ENCODE measurements around the gene ORAI3.

The ORAI3 gene

GRCh38 chr16:30956601-30957455 is 8.0 kb downstream of the ORAI3 start (continued):
- 0 out of 2 replicates have a peak, but pooled peaks have one; percentile 49 for TF ChIP-seq PRDM10 (tag by site-specific recombination; IDR thresholded peaks at IDR 0.05)
- no peak for TF ChIP-seq ZNF629 (tag by site-specific recombination; IDR thresholded peaks at IDR 0.05)
- peak; percentile 42; the same call in 1 of the 2 replicates for TF ChIP-seq ZNF24 (tag by site-specific recombination; IDR thresholded peaks at IDR 0.05)
- peak; percentile 95 for TF ChIP-seq GLIS2 (tag by site-specific recombination; IDR thresholded peaks at IDR 0.05)
- peak; percentile 55; the same call in 1 of the 2 replicates for TF ChIP-seq ZNF610 (tag by site-specific recombination; IDR thresholded peaks at IDR 0.05; ENCODE audit: borderline replicate concordance)
- no peak for TF ChIP-seq ZNF707 (tag by site-specific recombination; IDR thresholded peaks at IDR 0.05)
- TF ChIP-seq ZSCAN16 (tag by site-specific recombination; IDR thresholded peaks at IDR 0.05) = 0 out of 2 replicates have a peak, but pooled peaks have one; percentile 43
- TF ChIP-seq OSR2 (tag by site-specific recombination; IDR thresholded peaks at IDR 0.05) = no peak
- TF ChIP-seq ZNF138 (tag by site-specific recombination; IDR thresholded peaks at IDR 0.05; ENCODE audit: borderline replicate concordance) = 0 out of 2 replicates have a peak, but pooled peaks have one; percentile 65
- peak; percentile 84 for TF ChIP-seq KLF9 (tag by site-specific recombination; IDR thresholded peaks at IDR 0.05; ENCODE audit: low read depth)
- TF ChIP-seq ZNF571 (tag by site-specific recombination; IDR thresholded peaks at IDR 0.05) = no peak
- peak; percentile 49 for TF ChIP-seq YY1 (tag by site-specific recombination; IDR thresholded peaks at IDR 0.05)
- peak; percentile 86 for TF ChIP-seq CTCF (tag by site-specific recombination; IDR thresholded peaks at IDR 0.05)
- TF ChIP-seq ZIC2 (tag by site-specific recombination; IDR thresholded peaks at IDR 0.05) = no peak
- peak; percentile 67 for TF ChIP-seq ZBTB8A (tag by site-specific recombination; IDR thresholded peaks at IDR 0.05)
- TF ChIP-seq ZSCAN30 (tag by site-specific recombination; IDR thresholded peaks at IDR 0.05) = peak; percentile 90
- no peak for TF ChIP-seq ZNF350 (tag by site-specific recombination; IDR thresholded peaks at IDR 0.05)
- TF ChIP-seq GLIS1 (tag by site-specific recombination; IDR thresholded peaks at IDR 0.05) = peak; percentile 25; the same call in 1 of the 2 replicates
- no peak for TF ChIP-seq GLI4 (tag by site-specific recombination; IDR thresholded peaks at IDR 0.05)
- TF ChIP-seq ZNF768 (tag by site-specific recombination; IDR thresholded peaks at IDR 0.05) = no peak
- peak; percentile 49 for TF ChIP-seq HIC1 (tag by site-specific recombination; IDR thresholded peaks at IDR 0.05)
- peak; percentile 96 for TF ChIP-seq ZNF580 (tag by site-specific recombination; IDR thresholded peaks at IDR 0.05)
- peak; percentile 31; the same call in 1 of the 2 replicates for TF ChIP-seq ZFHX2 (tag by site-specific recombination; conservative IDR thresholded peaks at IDR 0.05)
- TF ChIP-seq ZNF677 (tag by site-specific recombination; IDR thresholded peaks at IDR 0.05) = peak; percentile 46; the same call in 1 of the 2 replicates
- TF ChIP-seq ATF2 (tag by site-specific recombination; IDR thresholded peaks at IDR 0.05; ENCODE audit: low read depth) = no peak
- TF ChIP-seq ZNF121 (tag by site-specific recombination; IDR thresholded peaks at IDR 0.05) = 0 out of 2 replicates have a peak, but pooled peaks have one; percentile 47
- no peak for TF ChIP-seq SETDB1 (IDR thresholded peaks at IDR 0.05; ENCODE audit: insufficient read length, low read length)
- TF ChIP-seq ZNF221 (tag by site-specific recombination; IDR thresholded peaks at IDR 0.05; ENCODE audit: borderline replicate concordance) = peak; percentile 44; the same call in 1 of the 2 replicates
- TF ChIP-seq ZNF561 (tag by site-specific recombination; IDR thresholded peaks at IDR 0.05; ENCODE audit: borderline replicate concordance) = no peak
- TF ChIP-seq KLF1 (tag by site-specific recombination; IDR thresholded peaks at IDR 0.05) = peak; percentile 88
- no peak for TF ChIP-seq ZNF600 (tag by site-specific recombination; IDR thresholded peaks at IDR 0.05)
